ENCODE data around the gene CLSTN2. TPM values are rescaled to one million over a fixed set of nuclear protein-coding genes. Genes with fewer than 3 reads are reported as not detected.

CLSTN2 gene
- total RNA-seq: not detected in 2 replicates

GRCh38 chr3:139935016-139935865, at the start of gene CLSTN2:
TSS of gene CLSTN2 (plus strand) at chr3:139935185.
- intact Hi-C loops (cut with micrococcal nuclease): loop anchor here (5.0 kb wide), 1 partner anchor 508 kb away; no protein-coding TSS in a partner anchor
- H3K4me3 Mint-ChIP-seq: peak within 1 kb of the TSS; percentile 37
- no peaks in the 10 kb centered on the region for H3K9me3 Mint-ChIP-seq
- no peaks in the 10 kb centered on the region for H3K36me3 Mint-ChIP-seq (ENCODE audit: low read depth)
- peaks cover 48% of the 10 kb centered on the region for H3K27me3 Mint-ChIP-seq
- peak; percentile 67 for DNase-seq
- no peak within 1 kb of the TSS for H3K27ac Mint-ChIP-seq
- peaks cover 6% of the 10 kb centered on the region for H3K4me1 Mint-ChIP-seq

GRCh38 chr3:139887431-139887830, 47.6 kb upstream of the CLSTN2 start:
- intact Hi-C loops (cut with micrococcal nuclease): no loop called here
- peak; percentile 9 for DNase-seq
- H3K36me3 Mint-ChIP-seq (ENCODE audit: low read depth): no peaks in the 10 kb centered on the region
- H3K27me3 Mint-ChIP-seq: no peaks in the 10 kb centered on the region
- peaks cover 4% of the 10 kb centered on the region for H3K9me3 Mint-ChIP-seq
- H3K4me1 Mint-ChIP-seq: no peaks in the 10 kb centered on the region
- H3K27ac Mint-ChIP-seq: no peak overlapping the region
- no peak overlapping the region for H3K4me3 Mint-ChIP-seq

- DNase-seq: no peak
- Mint-ChIP-seq H3K4me1 (no peaks in the 10 kb centered on the region), H3K27ac (no peak overlapping the region), H3K36me3 (ENCODE audit: low read depth) (no peaks in the 10 kb centered on the region), H3K4me3 (no peak overlapping the region), H3K9me3 (peaks cover 2% of the 10 kb centered on the region), H3K27me3 (no peaks in the 10 kb centered on the region)
- intact Hi-C loops (cut with micrococcal nuclease): no loop called here
These were observed 46.3 kb upstream of the CLSTN2 start for GRCh38 chr3:139888561-139889140.

- no peak for DNase-seq
- H3K4me1 Mint-ChIP-seq: no peaks in the 10 kb centered on the region
- H3K4me3 Mint-ChIP-seq: no peak overlapping the region
- no peaks in the 10 kb centered on the region for H3K27me3 Mint-ChIP-seq
- no peaks in the 10 kb centered on the region for H3K36me3 Mint-ChIP-seq (ENCODE audit: low read depth)
- no peaks in the 10 kb centered on the region for H3K9me3 Mint-ChIP-seq
- H3K27ac Mint-ChIP-seq: no peak overlapping the region
- intact Hi-C loops (cut with micrococcal nuclease): no loop called here
These were observed 41.6 kb upstream of the CLSTN2 start for GRCh38 chr3:139893267-139893962.

- intact Hi-C loops (cut with micrococcal nuclease): no loop called here
- no peaks in the 10 kb centered on the region for H3K4me1 Mint-ChIP-seq
- DNase-seq: no peak
- H3K9me3 Mint-ChIP-seq: no peaks in the 10 kb centered on the region
- H3K27ac Mint-ChIP-seq: no peak overlapping the region
- no peaks in the 10 kb centered on the region for H3K36me3 Mint-ChIP-seq (ENCODE audit: low read depth)
- H3K4me3 Mint-ChIP-seq: no peak overlapping the region
- no peaks in the 10 kb centered on the region for H3K27me3 Mint-ChIP-seq
These were observed 40.9 kb upstream of the CLSTN2 start for GRCh38 chr3:139893963-139894642.

GRCh38 chr3:139894643-139894989, 40.4 kb upstream of the CLSTN2 start:
- Mint-ChIP-seq H3K36me3 (ENCODE audit: low read depth) (no peaks in the 10 kb centered on the region), H3K4me3 (no peak overlapping the region), H3K9me3 (no peaks in the 10 kb centered on the region), H3K4me1 (no peaks in the 10 kb centered on the region), H3K27ac (no peak overlapping the region), H3K27me3 (no peaks in the 10 kb centered on the region)
- DNase-seq: no peak
- intact Hi-C loops (cut with micrococcal nuclease): no loop called here

GRCh38 chr3:139897759-139898158, 37.2 kb upstream of the CLSTN2 start:
- intact Hi-C loops (cut with micrococcal nuclease): no loop called here
- DNase-seq: no peak

GRCh38 chr3:139906418-139906817, 28.6 kb upstream of the CLSTN2 start:
- Mint-ChIP-seq H3K4me3 (no peak overlapping the region), H3K4me1 (no peaks in the 10 kb centered on the region), H3K9me3 (no peaks in the 10 kb centered on the region), H3K36me3 (ENCODE audit: low read depth) (no peaks in the 10 kb centered on the region), H3K27ac (no peak overlapping the region), H3K27me3 (no peaks in the 10 kb centered on the region)
- intact Hi-C loops (cut with micrococcal nuclease): no loop called here
- DNase-seq: no peak

More at GRCh38 chr3:139897759-139898158, 37.2 kb upstream of the CLSTN2 start:
- no peak overlapping the region for H3K4me3 Mint-ChIP-seq
- H3K9me3 Mint-ChIP-seq: no peaks in the 10 kb centered on the region
- H3K36me3 Mint-ChIP-seq (ENCODE audit: low read depth): no peaks in the 10 kb centered on the region
- no peak overlapping the region for H3K27ac Mint-ChIP-seq
- no peaks in the 10 kb centered on the region for H3K4me1 Mint-ChIP-seq
- H3K27me3 Mint-ChIP-seq: no peaks in the 10 kb centered on the region

GRCh38 chr3:139909811-139910210, 25.2 kb upstream of the CLSTN2 start:
- no peak overlapping the region for H3K27ac Mint-ChIP-seq
- no peak for DNase-seq
- peaks cover 4% of the 10 kb centered on the region for H3K9me3 Mint-ChIP-seq
- intact Hi-C loops (cut with micrococcal nuclease): no loop called here
- H3K36me3 Mint-ChIP-seq (ENCODE audit: low read depth): no peaks in the 10 kb centered on the region
- H3K27me3 Mint-ChIP-seq: no peaks in the 10 kb centered on the region
- no peaks in the 10 kb centered on the region for H3K4me1 Mint-ChIP-seq
- H3K4me3 Mint-ChIP-seq: no peak overlapping the region

GRCh38 chr3:139916271-139916670, 18.7 kb upstream of the CLSTN2 start:
- H3K27ac Mint-ChIP-seq: no peak overlapping the region
- no peaks in the 10 kb centered on the region for H3K27me3 Mint-ChIP-seq
- H3K4me1 Mint-ChIP-seq: no peaks in the 10 kb centered on the region
- DNase-seq: no peak
- H3K9me3 Mint-ChIP-seq: peaks cover 4% of the 10 kb centered on the region
- H3K4me3 Mint-ChIP-seq: no peak overlapping the region
- no peaks in the 10 kb centered on the region for H3K36me3 Mint-ChIP-seq (ENCODE audit: low read depth)
- intact Hi-C loops (cut with micrococcal nuclease): no loop called here

GRCh38 chr3:139917226-139917785, 17.7 kb upstream of the CLSTN2 start:
- DNase-seq: no peak
- H3K4me1 Mint-ChIP-seq: no peaks in the 10 kb centered on the region
- intact Hi-C loops (cut with micrococcal nuclease): no loop called here
- H3K27ac Mint-ChIP-seq: no peak overlapping the region
- no peak overlapping the region for H3K4me3 Mint-ChIP-seq
- no peaks in the 10 kb centered on the region for H3K36me3 Mint-ChIP-seq (ENCODE audit: low read depth)
- H3K9me3 Mint-ChIP-seq: peaks cover under 1% of the 10 kb centered on the region
- H3K27me3 Mint-ChIP-seq: no peaks in the 10 kb centered on the region

- Mint-ChIP-seq H3K27ac (no peak overlapping the region), H3K4me1 (no peaks in the 10 kb centered on the region), H3K4me3 (no peak overlapping the region), H3K27me3 (peaks cover 20% of the 10 kb centered on the region), H3K9me3 (no peaks in the 10 kb centered on the region), H3K36me3 (ENCODE audit: low read depth) (no peaks in the 10 kb centered on the region)
- no peak for DNase-seq
- intact Hi-C loops (cut with micrococcal nuclease): no loop called here
These were observed 6.1 kb upstream of the CLSTN2 start for GRCh38 chr3:139928708-139929505.

- intact Hi-C loops (cut with micrococcal nuclease): no loop called here
- Mint-ChIP-seq H3K36me3 (ENCODE audit: low read depth) (no peaks in the 10 kb centered on the region), H3K9me3 (no peaks in the 10 kb centered on the region), H3K4me1 (no peaks in the 10 kb centered on the region), H3K27ac (no peak overlapping the region), H3K4me3 (no peak overlapping the region), H3K27me3 (peaks cover 28% of the 10 kb centered on the region)
- no peak for DNase-seq
These were observed 4.8 kb upstream of the CLSTN2 start for GRCh38 chr3:139930211-139930610.
